Ectodermal cell (in vitro differentiated cells): ENCODE results near the gene PRKCSH. TPM values are rescaled to one million over a fixed set of nuclear protein-coding genes. Genes with fewer than 3 reads are reported as not detected.
A peak's percentile ranks its signal among the peaks of the same experiment; 100 is the strongest.

Experiments
- H3K27ac ChIP-seq: 2 replicates; pipeline ENCODE4 v1.7.0; 2013; ENCODE audit warnings: mild to moderate bottlenecking, low read depth, low read length; ENCODE audit not compliant: insufficient read depth, poor library complexity, severe bottlenecking
- H3K27me3 ChIP-seq: 2 replicates; pipeline ENCODE4 v1.7.0; 2013; ENCODE audit warnings: mild to moderate bottlenecking, low read length; ENCODE audit not compliant: insufficient read depth, control insufficient read depth, poor library complexity, severe bottlenecking
- H3K36me3 ChIP-seq: one replicate; pipeline ENCODE4 v1.7.0; 2013; ENCODE audit warnings: low read length; ENCODE audit not compliant: control insufficient read depth, insufficient read depth
- H3K4me1 ChIP-seq: one replicate; pipeline ENCODE4 v1.7.0; 2013; ENCODE audit warnings: low read length; ENCODE audit not compliant: control insufficient read depth, insufficient read depth
- H3K4me3 ChIP-seq: 2 replicates; pipeline ENCODE4 v1.7.0; 2013; ENCODE audit warnings: low read depth, low read length, control low read depth; ENCODE audit not compliant: insufficient read depth
- H3K9me3 ChIP-seq: 2 replicates; pipeline ENCODE4 v1.7.0; 2013; ENCODE audit warnings: mild to moderate bottlenecking, low read length, moderate library complexity; ENCODE audit not compliant: control insufficient read depth
- WGBS, 2 experiments: methylation state at CpG; one replicate each; pipeline ENCODE4 v1.1.7; 2013; ENCODE audit warnings: missing lambda C conversion rate in 2 of 2; 5-methylcytosine and 5-hydroxymethylcytosine counted together
- polyA plus RNA-seq, 4 experiments: library from polyadenylated mRNA; stranded (reverse); fragments of 50-300 nt; gene quantifications; one replicate each; pipeline ENCODE4 v1.2.3, GENCODE V29; 2013

PRKCSH gene
- 486 TPM for polyA plus RNA-seq (2013, experiment 1 of 4)
- 534 TPM for polyA plus RNA-seq (2013, experiment 2 of 4)
- polyA plus RNA-seq (2013, experiment 3 of 4): 382 TPM
- 454 TPM for polyA plus RNA-seq (2013, experiment 4 of 4)

GRCh38 chr19:11435057-11435832 lies at the start of gene PRKCSH, which contains the start of gene ODAD3:
Gene PRKCSH, plus strand, starts transcription at chr19:11435635. Its CDS starts 483 bp downstream, at chr19:11436118.
Gene ODAD3, minus strand, starts transcription at chr19:11435121. Its CDS starts 105 bp downstream, at chr19:11435016.
- H3K36me3 ChIP-seq: peaks cover 18% of the 10 kb centered on the region
- H3K27ac ChIP-seq: peak within 1 kb of the TSS; percentile 87
- peaks cover 7% of the 10 kb centered on the region for H3K4me1 ChIP-seq
- no peaks in the 10 kb centered on the region for H3K27me3 ChIP-seq
- H3K4me3 ChIP-seq: peak within 1 kb of the TSS; percentile 83
- 0% methylated on average over 53 of the region's 53 CpGs for WGBS, 2 experiments
- no peaks in the 10 kb centered on the region for H3K9me3 ChIP-seq

GRCh38 chr19:11387162-11388034 lies 48.0 kb upstream of the PRKCSH start:
- H3K36me3 ChIP-seq: no peaks in the 10 kb centered on the region
- peaks cover 7% of the 10 kb centered on the region for H3K4me1 ChIP-seq
- no peak overlapping the region for H3K27ac ChIP-seq
- H3K9me3 ChIP-seq: no peaks in the 10 kb centered on the region
- no peak overlapping the region for H3K4me3 ChIP-seq
- H3K27me3 ChIP-seq: peaks cover 20% of the 10 kb centered on the region
- WGBS, 2 experiments: 90% methylated on average over 19 of the region's 19 CpGs

- Histone ChIP-seq H3K36me3 (no peaks in the 10 kb centered on the region), H3K27me3 (no peaks in the 10 kb centered on the region), H3K4me1 (no peaks in the 10 kb centered on the region), H3K27ac (no peak overlapping the region), H3K4me3 (no peak overlapping the region), H3K9me3 (no peaks in the 10 kb centered on the region)
- 87 to 95% methylated on average over 2 of the region's 2 CpGs for WGBS, 2 experiments
Observed at GRCh38 chr19:11390359-11390758, 45.1 kb upstream of the PRKCSH start.

- 82 to 92% methylated on average over 3 to 4 of the region's 4 CpGs for WGBS, 2 experiments
- Histone ChIP-seq H3K4me3 (no peak overlapping the region), H3K36me3 (no peaks in the 10 kb centered on the region), H3K27me3 (no peaks in the 10 kb centered on the region), H3K9me3 (no peaks in the 10 kb centered on the region), H3K27ac (no peak overlapping the region), H3K4me1 (no peaks in the 10 kb centered on the region)
Observed at GRCh38 chr19:11390933-11391680, 44.3 kb upstream of the PRKCSH start.

- Histone ChIP-seq H3K9me3 (no peaks in the 10 kb centered on the region), H3K27ac (no peak overlapping the region), H3K4me3 (no peak overlapping the region), H3K27me3 (no peaks in the 10 kb centered on the region), H3K36me3 (no peaks in the 10 kb centered on the region), H3K4me1 (no peaks in the 10 kb centered on the region)
- 87 to 91% methylated on average over 22 of the region's 22 CpGs for WGBS, 2 experiments
Observed at GRCh38 chr19:11397089-11397610, 38.3 kb upstream of the PRKCSH start.

GRCh38 chr19:11399667-11400066 lies 35.8 kb upstream of the PRKCSH start:
- no peaks in the 10 kb centered on the region for H3K36me3 ChIP-seq

GRCh38 chr19:11400798-11401197 lies 34.6 kb upstream of the PRKCSH start:
- no peak overlapping the region for H3K4me3 ChIP-seq
- no peak overlapping the region for H3K27ac ChIP-seq
- 83 to 94% methylated on average over 1 of the region's 1 CpG for WGBS, 2 experiments
- no peaks in the 10 kb centered on the region for H3K9me3 ChIP-seq
- H3K4me1 ChIP-seq: no peaks in the 10 kb centered on the region
- no peaks in the 10 kb centered on the region for H3K36me3 ChIP-seq
- H3K27me3 ChIP-seq: peaks cover under 1% of the 10 kb centered on the region

More at GRCh38 chr19:11399667-11400066, 35.8 kb upstream of the PRKCSH start:
- 94 to 96% methylated on average over 9 of the region's 9 CpGs for WGBS, 2 experiments
- Histone ChIP-seq H3K4me1 (no peaks in the 10 kb centered on the region), H3K9me3 (no peaks in the 10 kb centered on the region), H3K27ac (no peak overlapping the region), H3K27me3 (no peaks in the 10 kb centered on the region), H3K4me3 (no peak overlapping the region)

GRCh38 chr19:11401808-11402543 lies 33.5 kb upstream of the PRKCSH start:
- no peaks in the 10 kb centered on the region for H3K9me3 ChIP-seq
- H3K4me3 ChIP-seq: no peak overlapping the region
- H3K36me3 ChIP-seq: no peaks in the 10 kb centered on the region
- H3K27ac ChIP-seq: no peak overlapping the region
- peaks cover 9% of the 10 kb centered on the region for H3K27me3 ChIP-seq
- no peaks in the 10 kb centered on the region for H3K4me1 ChIP-seq
- 88 to 91% methylated on average over 9 of the region's 9 CpGs for WGBS, 2 experiments

- 72 to 81% methylated on average over 9 of the region's 9 CpGs for WGBS, 2 experiments
- Histone ChIP-seq H3K36me3 (no peaks in the 10 kb centered on the region), H3K27ac (no peak overlapping the region), H3K9me3 (no peaks in the 10 kb centered on the region), H3K27me3 (peaks cover 9% of the 10 kb centered on the region), H3K4me3 (no peak overlapping the region), H3K4me1 (no peaks in the 10 kb centered on the region)
Observed at GRCh38 chr19:11404588-11405222, 30.7 kb upstream of the PRKCSH start.
